GM19099 (cell line): ENCODE data around the gene MYPN.

Source experiments
- POLR2A ChIP-seq: IDR thresholded peaks from 3 replicates; pipeline ENCODE4 v1.6.1; 2011; ENCODE audit warnings: low read depth; ENCODE audit not compliant: insufficient read length; ENCODE audit errors: extremely low read depth

MYPN gene

DNA sequence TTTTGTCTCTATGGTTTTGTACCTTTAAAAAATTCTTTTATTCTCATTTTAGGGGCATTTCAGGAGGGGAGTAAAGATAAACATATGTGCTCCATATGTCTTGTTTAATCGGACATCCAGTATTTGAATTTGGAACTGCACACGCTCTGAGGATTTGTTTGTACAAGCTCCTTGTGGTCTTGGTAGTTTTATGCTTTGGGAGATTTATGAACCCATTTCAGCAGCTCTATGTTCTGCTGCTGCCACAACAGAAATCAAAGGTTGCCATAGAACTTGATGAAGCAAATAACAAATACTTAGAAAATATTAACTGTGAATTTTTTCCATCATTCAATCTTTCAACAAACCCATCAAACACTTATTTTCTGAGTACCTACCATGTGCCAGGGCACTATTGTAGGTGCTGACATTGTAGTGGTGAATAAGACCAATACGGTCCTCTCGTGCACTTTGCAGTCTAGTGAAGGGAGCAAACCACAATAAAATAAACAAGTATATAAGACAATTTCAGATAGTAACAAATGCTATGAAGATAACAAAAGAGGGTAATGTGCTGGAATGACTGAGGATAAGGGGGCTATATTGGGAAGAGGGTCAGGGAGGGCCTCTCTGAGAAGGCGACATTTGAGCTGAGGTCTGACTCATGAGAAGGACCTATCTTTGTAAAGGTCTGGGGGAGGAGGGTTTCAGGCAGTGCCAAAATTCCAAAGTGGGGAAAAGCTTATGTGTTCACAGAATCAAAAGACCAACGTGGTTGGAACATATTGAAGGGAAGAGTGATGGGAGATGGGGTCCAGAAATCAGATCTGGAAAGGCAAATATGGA lies 30.4 kb downstream of the MYPN start:
- no peak for TF ChIP-seq POLR2A

DNA sequence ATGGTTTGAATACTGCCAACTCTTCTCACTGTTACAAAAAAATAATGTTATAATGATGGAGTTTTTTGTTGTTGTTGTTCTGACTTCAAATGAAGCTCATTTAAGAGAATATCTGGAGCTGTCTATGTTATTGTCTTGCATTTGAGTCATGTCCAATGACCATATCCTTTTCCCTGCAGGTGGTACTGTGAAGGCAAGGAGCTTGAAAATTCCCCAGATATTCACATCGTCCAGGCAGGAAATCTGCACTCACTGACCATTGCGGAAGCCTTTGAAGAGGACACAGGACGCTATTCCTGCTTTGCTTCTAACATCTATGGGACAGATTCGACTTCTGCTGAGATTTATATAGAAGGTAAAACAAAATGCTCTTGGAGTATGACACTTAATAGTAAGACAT lies 33.5 kb downstream of the MYPN start:
- TF ChIP-seq POLR2A: no peak

DNA sequence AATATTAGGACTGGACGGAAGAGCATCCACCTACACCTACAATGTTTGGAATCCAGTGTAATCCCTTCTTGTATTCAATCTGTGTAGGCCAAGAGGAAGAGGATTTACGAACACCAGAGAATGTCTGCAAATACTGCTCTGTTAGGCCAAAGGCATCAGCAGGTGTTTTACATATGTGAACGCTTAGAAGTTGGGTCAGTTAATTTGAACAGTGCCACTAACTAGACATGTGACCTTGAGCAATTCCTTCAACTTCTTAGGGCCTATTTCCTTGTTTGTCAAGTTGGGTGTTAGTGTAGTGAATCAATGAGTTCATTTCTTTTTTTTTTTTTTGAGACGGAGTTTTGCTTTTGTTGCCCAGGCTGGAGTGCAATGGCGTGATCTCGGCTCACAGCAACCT lies 35.4 kb downstream of the MYPN start:
- TF ChIP-seq POLR2A: no peak

DNA sequence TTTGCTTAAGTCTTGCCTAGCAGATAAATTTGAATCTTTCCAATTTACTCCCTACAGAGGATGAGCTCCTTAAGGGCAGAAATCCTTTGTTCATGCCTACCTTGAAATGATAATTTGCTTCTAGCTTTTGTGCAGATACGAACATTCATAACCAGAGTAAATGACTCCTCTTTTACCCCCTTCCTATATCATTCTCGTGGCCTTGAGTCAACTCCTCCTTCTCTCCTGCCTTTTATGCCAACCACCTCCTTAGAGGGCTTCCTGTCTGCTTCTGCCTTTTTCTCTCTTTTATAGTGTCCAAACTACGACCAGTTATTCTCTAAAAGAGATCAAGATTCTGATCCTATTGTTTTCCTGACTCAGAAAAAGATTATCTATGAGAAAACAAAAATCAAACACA lies 36.4 kb downstream of the MYPN start:
- TF ChIP-seq POLR2A: no peak

DNA sequence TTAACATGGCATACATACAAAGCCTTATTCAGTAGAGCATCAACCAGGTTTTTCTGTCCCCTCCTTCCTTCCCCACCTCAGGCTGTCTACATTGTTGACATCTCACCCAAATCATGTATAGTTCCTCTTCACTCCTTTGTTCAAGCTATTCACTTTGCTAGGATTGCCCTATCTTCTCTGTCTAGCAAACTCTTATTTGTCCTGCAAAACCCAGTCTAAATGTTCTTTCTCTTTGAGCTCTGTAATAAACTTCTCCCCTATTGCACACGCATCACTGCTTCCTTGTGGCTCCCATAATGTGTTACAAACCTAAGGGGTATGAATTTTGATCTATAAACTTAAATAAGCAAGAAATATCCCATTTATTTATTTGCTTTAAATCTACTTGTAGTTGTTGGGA lies 36.8 kb downstream of the MYPN start:
- no peak for TF ChIP-seq POLR2A

DNA sequence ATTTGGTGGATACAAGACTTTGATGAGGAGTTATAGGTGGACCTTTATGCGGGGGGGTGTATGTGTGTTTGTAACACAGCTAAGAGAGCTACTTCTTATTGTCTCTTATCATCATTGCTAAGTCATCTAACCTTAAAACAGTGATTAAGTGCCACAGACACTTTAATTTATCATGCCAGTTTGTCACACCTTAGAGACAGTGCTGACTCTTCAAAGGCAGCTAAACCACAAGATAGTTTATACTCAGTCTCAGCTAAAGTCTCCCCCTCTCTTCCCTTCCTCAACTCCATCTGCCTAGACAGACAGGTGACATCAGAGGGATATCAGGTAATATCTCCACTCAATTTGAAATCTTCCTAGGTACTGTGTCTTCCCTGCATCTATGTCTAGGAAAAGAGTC lies 42.2 kb downstream of the MYPN start:
- no peak for TF ChIP-seq POLR2A

DNA sequence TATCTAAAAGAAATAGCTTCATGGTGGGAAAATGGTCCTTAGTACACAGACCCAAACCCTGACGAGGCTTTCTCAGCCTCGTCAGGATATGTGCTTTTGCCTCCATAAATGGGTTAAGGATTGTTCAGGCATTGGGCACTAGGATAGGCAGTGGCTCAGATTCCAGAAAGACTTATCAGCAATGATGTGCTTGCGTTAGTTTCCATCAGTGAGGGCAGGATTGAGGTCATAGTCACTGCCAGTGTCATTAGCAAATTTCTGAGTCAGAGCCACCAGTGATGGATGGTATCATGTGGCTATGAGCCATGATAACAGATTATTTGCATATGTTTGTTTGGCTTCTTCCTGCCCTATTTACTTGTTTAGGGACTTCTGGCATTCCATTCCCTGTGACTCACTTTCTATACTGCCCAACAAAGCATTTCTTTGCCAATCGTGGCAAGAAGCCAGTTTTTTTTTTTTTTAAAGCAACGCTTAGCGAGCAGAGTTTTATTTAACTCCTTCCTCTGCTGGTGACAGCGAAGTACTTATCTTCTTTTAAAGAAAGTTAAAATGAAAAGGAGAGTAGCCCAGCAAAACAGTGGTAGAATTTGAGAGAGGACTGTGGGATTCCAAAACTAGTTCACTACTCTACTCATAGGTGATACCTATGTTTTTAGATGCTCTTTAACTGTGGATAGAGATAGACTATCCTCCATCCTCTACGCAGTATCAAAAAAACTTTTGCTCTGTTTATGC lies 44.4 kb downstream of the MYPN start:
- TF ChIP-seq POLR2A: no peak

DNA sequence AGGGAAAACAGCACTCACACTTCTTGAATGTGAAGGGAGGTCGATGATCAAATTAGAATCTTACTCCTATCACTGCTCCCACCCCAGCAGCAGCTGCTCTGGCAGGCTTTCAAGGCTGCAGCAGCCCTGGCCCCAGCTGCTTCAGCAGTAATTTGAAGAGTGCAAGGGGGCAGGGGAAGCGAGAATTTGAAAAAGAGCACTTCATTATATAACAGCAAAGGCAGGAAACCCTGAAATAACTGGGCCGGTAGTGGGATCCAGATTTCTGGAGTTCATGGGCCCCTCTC lies 44.9 kb downstream of the MYPN start:
- TF ChIP-seq POLR2A: no peak

DNA sequence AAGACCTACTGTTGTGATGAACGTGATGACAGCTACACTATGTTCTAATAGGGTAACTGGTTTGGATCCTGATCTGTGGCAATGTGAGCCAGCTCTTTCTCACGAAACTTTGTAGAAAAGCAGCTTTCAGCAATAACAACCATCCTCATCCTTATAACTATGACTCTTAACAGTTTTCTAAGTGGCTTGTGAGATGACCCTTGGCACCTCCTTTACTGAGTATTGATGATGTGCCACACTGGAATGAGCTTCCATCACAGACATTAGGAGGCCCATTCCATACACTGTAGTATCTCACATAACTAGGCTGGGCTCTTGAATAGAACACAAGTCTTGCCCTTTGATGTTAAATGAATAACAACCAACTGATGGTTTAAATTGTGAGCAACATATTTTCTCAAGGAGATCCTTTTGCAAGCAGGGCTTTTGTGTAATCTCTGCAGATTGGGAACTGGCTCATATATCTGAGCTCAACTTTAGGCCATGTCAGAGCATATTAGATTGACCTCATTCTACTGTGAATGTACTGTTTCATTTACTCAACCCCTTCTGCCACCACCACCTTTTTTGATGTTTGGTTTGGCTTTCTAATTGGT lies 46.4 kb downstream of the MYPN start:
- TF ChIP-seq POLR2A: no peak

DNA sequence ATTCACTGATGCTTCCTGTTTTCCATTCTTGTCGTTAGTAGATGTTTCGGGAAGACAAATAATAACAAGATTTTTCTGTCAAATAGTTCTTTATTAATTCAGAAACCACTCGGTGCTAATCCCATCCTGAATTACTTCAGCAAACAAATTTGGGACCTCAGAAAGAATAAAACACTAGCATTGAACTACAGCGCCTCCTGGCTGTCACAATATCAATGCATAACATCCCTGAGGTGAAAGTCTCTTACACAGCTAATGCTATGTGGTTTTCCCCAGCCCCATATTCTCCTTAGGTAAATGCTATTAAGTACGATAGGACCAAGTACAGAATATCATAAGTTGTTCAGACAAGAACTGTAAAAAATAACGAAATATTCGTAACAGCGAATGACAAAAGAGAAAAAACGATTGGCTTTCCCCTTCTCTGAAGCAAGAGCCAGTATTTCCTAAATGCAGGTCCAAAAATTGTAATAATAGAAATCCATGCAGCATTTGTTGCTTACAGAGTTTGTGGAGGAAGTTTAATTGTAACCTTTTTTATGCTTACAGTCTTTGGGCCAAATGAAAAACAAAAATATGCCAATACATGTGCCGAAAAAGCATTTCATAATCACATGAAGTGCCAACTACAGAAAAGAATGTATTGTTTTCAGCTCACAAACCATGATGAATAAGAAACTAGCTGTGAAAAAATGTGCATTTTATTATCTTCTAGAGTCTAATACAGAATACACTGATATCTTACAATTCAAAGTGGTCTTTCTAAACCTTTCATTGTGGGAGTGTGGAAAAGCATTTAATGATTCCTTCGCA lies 47.3 kb downstream of the MYPN start:
- TF ChIP-seq POLR2A: no peak

DNA sequence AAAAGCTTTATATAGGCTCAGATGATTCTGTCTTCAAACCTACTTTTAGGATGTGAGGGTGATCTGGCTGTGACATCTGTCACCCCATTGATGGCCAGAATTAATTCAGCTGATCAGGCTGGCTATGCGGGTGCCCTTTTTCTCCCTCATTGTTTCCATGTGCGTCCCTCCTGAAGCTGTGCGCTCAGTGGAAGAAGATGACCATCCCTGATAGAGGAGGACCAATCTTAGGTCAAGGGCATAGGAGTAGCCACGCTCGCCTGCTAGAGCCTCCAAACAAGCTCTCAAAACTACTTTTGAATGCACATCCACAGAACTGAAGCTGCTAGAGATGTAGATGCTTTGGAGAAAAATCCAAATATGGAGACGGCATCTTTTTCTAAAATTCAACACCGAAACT lies 48.7 kb downstream of the MYPN start:
- TF ChIP-seq POLR2A: no peak

DNA sequence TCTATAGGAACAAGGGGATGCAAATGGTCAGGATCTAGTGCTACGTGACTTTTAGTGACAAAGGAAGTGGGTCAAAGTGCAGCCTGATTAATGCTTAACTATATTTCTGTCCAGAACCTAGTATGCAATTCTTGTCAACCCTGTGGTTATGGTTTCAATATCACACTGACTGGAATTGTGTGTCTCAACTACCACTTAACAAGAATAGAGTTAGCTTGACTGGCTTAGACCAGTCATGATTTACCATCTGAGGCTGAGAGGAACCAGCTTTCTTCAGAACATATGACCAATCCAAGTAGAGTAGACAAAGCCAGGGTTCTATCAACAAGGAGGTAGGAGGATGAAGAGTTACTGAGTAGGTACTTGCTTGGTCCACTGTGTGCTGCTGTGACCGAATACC lies 54.4 kb downstream of the MYPN start:
- TF ChIP-seq POLR2A: no peak

DNA sequence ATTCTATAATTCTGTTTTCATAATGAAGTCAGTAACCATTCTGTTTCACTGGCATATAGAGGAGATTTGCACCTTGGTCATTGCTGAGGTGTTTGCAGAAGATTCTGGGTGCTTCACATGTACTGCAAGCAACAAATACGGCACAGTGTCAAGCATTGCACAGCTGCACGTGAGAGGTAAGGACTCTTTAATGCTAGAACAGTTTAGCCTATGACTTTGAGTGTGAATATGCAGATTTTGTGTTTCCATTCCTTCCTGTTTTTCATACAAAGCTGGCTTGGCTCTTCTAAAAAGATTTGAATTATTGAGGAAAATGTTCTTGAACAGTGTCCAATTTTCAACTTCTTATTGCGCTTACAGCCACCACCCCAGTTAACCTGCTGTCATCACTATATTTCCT lies 56.4 kb downstream of the MYPN start:
- TF ChIP-seq POLR2A: no peak

DNA sequence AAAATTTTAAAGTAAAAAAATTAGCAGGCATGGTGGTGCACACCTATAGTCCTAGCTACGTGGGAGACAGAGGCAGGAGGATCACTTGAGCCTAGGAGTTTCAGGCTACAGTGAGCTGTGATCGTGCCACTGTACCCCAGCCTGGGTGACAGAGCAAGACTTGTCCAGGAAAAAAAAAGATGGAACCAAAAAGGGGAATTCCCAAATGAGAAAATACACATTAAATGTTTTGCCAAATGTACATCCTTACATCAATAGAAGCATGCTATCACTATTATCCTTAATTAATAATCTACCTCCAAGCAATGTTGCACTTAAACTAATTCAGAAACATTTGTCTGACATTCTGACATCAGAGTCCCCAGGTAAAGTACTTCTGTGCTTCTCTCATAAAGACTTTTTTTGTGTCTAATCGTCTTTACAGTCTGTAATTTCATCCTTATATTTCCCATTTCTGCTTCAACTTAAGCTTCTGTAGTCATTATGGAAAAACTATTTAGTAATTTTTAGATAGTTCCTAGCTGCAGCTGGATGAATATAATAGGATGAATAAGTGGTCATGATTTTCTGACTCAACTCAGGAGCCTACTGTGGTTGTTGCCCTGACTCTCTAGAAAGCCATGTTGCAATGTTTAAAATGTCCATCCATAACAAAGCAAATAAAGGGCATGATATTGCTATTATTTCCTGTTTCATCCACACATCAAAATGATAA lies 57.7 kb downstream of the MYPN start:
- no peak for TF ChIP-seq POLR2A

DNA sequence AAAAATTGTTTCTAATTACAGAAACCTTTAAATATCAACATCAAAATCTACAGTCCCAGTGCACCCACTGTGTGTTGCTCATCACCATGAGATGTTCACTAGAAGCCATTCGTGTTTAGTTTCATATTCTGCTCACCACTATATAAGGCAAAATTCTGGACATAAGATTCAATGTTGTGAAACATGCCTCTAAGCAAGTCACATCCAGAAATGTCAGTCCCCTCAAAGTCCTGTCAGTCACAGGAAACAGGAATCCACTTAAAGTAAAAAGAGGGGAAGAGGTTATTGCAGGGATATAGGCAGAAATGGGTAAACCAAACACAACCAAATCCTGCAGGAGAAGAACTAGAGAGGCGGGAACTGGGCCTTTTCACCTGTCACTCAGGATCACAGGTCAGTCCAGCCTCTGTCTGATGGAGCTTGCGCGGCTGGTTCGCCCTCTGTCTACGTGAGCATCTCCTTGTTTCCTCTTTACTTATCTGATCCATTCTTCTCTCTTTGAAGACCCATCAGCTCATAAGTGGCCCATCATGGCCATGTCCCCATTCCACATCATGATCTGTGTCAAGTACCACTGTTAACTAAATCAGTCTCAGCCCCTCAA lies 58.4 kb downstream of the MYPN start:
- TF ChIP-seq POLR2A: no peak

DNA sequence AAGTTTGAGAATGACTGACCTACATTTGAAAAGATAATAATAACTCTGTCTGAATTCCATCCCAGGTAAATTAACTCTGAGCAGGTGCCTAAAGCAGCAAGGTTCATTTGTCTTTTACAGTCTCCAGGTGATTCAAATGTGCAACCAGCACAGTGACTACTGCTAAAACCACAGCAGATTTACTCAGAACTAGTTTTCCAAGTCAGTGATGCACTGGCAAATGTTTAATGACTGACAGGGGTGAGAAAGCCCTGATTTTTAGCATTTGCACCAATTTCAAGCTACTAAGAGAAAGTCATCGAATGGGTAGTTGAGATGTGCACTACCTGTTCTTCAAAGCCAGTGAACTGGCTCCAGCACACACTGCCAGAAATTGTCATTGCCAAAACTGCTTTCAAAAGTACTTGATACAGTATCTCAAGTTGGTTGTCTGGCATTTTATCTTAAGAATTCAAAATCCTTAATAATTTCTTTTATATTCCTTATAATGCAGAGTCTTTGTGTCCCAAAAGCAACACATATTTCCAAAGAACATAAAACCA lies 62.3 kb downstream of the MYPN start:
- TF ChIP-seq POLR2A: no peak
